Esophagus muscularis mucosa (tissue), 4 donors: ENCODE measurements around the gene ELOVL2. TPM values are rescaled to one million over a fixed set of nuclear protein-coding genes. Genes with fewer than 3 reads are reported as not detected.

Experiments
- DNase-seq: peaks from one replicate; pipeline ENCODE4 v3.0.0-alpha.2; 2017; ENCODE audit errors: extremely low spot score
- H3K27ac ChIP-seq, 4 donors: fragments of 200-600 bp; sonication (generic); replicated peaks in 1 of 4; 1 replicate in 3 of 4; 2 replicates in 1 of 4; pipeline ENCODE4 v1.5.1; 2016 to 2019; ENCODE audit warnings: mild to moderate bottlenecking in 1 of 4
- H3K27me3 ChIP-seq, 4 donors: fragments of 200-600 bp; sonication (generic); one replicate each; pipeline versions ENCODE4 v1.5.1 to v1.6.0; 2016 to 2019
- H3K36me3 ChIP-seq, 4 donors: fragments of 200-600 bp; sonication (generic); one replicate each; pipeline ENCODE4 v1.5.1; 2016 to 2019
- H3K4me1 ChIP-seq, 4 donors: fragments of 200-600 bp; sonication (generic); one replicate each; pipeline ENCODE4 v1.5.1; 2016 to 2019
- H3K4me3 ChIP-seq, 4 donors: fragments of 200-600 bp; sonication (generic); 1 replicate in 2 of 4; 2 replicates in 2 of 4; pipeline ENCODE4 v1.5.1; 2016 to 2019; ENCODE audit warnings: mild to moderate bottlenecking in 4 of 4, moderate library complexity in 1 of 4
- H3K9me3 ChIP-seq, 4 donors: fragments of 200-600 bp; sonication (generic); 1 replicate in 3 of 4; 2 replicates in 1 of 4; pipeline ENCODE4 v1.5.1; 2016 to 2019
- CTCF ChIP-seq, 3 experiments: fragments of 200-600 bp in 2 of 3; fragments of 450-650 bp in 1 of 3; sonication (generic) in 2 of 3; IDR thresholded peaks; one replicate each; pipeline ENCODE4 v1.5.1; 2017 to 2019; ENCODE audit warnings: antibody characterized with exemption in 3 of 3, mild to moderate bottlenecking in 2 of 3, moderate library complexity in 1 of 3
- EP300 ChIP-seq: sonication (generic); formaldehyde crosslinking; IDR thresholded peaks from one replicate; pipeline ENCODE4 v1.6.1; 2017; ENCODE audit warnings: antibody characterized with exemption
- POLR2A ChIP-seq: fragments of 450-650 bp; IDR thresholded peaks from one replicate; pipeline ENCODE4 v1.6.1; 2017; ENCODE audit warnings: antibody characterized with exemption, moderate library complexity, mild to moderate bottlenecking, low read depth
- POLR2AphosphoS5 ChIP-seq, 2 donors: sonication (generic); formaldehyde crosslinking; IDR thresholded peaks; one replicate each; pipeline ENCODE4 v1.6.1; 2017; ENCODE audit warnings: antibody characterized with exemption in 2 of 2
- WGBS: methylation state at CpG from one replicate; pipeline ENCODE4 v1.1.5; 2018; 5-methylcytosine and 5-hydroxymethylcytosine counted together
- intact Hi-C: fragments of 100-400 bp; cut with DNase I; formaldehyde crosslinking; loops from one replicate; pipeline ENCODE4 v1.15.1; 2023
- total RNA-seq, 4 donors: library from RNA; depleted of rRNA; stranded (reverse); fragments of >200 nt; gene quantifications; one replicate each; pipeline versions ENCODE4 v1.1.0 to v1.2.1, GENCODE V29; 2016

Gene ELOVL2
- total RNA-seq, 4 donors from 2014 or later, result 0.26 to 0.57 (median 0.46) TPM

DNA sequence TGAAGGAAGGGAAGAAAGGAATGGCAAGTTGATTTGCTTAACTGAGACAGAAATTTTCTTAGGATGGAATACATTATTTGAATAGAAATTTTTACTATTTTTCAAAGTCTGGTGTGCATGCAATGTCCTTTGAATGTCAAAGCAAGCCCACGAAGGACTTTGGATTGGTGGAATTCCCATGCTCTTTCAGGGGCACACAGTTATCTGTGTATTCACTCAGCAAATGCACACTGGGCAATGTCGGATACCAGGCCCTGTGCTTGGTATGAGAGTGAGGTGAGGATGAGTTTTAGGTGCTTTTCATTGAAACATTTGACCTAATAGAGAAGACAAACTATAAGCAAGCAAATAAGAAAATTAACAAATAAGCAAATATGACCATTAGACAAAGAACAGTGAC is 83.9 kb downstream of the ELOVL2 start:
- H3K27me3 ChIP-seq, result no peaks in the 10 kb centered on the region
- H3K27ac ChIP-seq, result no peak overlapping the region
- no peaks in the 10 kb centered on the region for H3K4me1 ChIP-seq
- no peak for DNase-seq
- no peak overlapping the region for H3K4me3 ChIP-seq
- 100% methylated on average over 2 of the region's 2 CpGs for WGBS
- TF ChIP-seq CTCF (IDR thresholded peaks at IDR 0.05), result no peak
- no peak for TF ChIP-seq POLR2AphosphoS5 (IDR thresholded peaks at IDR 0.05)
- TF ChIP-seq EP300, result no peak
- TF ChIP-seq POLR2A, result no peak
- intact Hi-C loops, result no loop called here
- H3K9me3 ChIP-seq, result no peaks in the 10 kb centered on the region
- no peaks in the 10 kb centered on the region for H3K36me3 ChIP-seq

DNA sequence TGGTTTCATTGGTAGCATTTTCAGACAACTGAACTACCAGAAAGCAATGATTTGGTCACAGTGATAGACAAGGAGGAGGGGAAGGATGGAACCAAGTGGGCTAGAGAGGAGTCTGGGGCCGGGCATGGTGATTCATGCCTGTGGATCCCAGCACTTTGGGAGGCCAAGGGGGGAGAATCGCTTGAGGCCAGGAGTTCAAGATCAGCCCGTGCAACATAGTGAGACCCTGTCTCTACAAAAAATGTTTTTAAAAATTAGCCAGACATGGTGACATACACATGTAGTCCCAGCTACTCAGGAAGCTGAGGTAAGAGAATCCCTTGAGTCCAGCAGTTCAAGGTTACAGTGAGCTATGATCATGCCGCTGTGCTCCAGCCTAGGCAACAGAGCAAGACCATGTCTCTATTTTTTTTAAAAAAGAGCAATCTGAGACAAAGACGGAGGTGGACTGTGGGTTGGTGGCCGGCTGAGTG is 86.7 kb downstream of the ELOVL2 start:
- H3K4me1 ChIP-seq, result no peaks in the 10 kb centered on the region
- no peak for TF ChIP-seq CTCF (IDR thresholded peaks at IDR 0.05)
- no peak for TF ChIP-seq EP300
- TF ChIP-seq POLR2AphosphoS5 (IDR thresholded peaks at IDR 0.05), result no peak
- no peak for TF ChIP-seq POLR2A
- H3K9me3 ChIP-seq, result no peaks in the 10 kb centered on the region
- peak; percentile 79 for DNase-seq
- H3K4me3 ChIP-seq, result no peak overlapping the region
- no peaks in the 10 kb centered on the region for H3K27me3 ChIP-seq
- intact Hi-C loops, result no loop called here
- 93% methylated on average over 6 of the region's 6 CpGs for WGBS
- no peak overlapping the region for H3K27ac ChIP-seq
- H3K36me3 ChIP-seq, result no peaks in the 10 kb centered on the region

GRCh38 chr6:10956776-10957175 is 87.3 kb downstream of the ELOVL2 start:
- peak; percentile 70 for DNase-seq
- intact Hi-C loops, result no loop called here
- H3K27me3 ChIP-seq, result no peaks in the 10 kb centered on the region
- no peaks in the 10 kb centered on the region for H3K9me3 ChIP-seq
- H3K4me3 ChIP-seq, result no peak overlapping the region
- no peak overlapping the region for H3K27ac ChIP-seq
- no peaks in the 10 kb centered on the region for H3K36me3 ChIP-seq
- no peak for TF ChIP-seq EP300
- TF ChIP-seq POLR2AphosphoS5 (IDR thresholded peaks at IDR 0.05), result no peak
- TF ChIP-seq POLR2A, result no peak
- TF ChIP-seq CTCF (IDR thresholded peaks at IDR 0.05), result no peak
- H3K4me1 ChIP-seq, result peaks cover 0 to 6% (median 6%) of the 10 kb centered on the region in 4 donors

DNA sequence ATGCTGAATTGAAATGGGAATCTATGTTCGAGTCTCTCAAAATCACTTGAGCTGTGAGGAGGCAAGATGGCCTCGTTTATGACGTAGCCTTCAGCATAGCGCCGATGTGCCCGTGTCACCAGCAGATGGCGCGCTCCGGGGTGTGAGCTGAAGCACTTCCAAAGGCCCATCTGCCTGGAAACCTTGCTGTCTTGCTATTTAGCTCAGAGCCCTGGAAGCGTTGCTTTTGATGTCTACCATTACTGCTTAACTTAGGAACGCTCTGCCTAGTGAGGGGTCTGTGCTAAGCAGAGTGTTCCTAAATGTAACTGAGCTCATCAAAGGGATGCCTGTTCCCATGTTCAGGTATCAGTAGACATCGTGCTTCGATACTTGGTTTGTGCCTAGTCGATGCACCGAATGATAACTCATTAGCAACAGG is 89.5 kb downstream of the ELOVL2 start:
- Histone ChIP-seq H3K27ac (no peak overlapping the region), H3K4me1 (peaks cover 0 to 13% (median 12%) of the 10 kb centered on the region in 4 donors), H3K9me3 (no peaks in the 10 kb centered on the region), H3K4me3 (no peak overlapping the region), H3K36me3 (no peaks in the 10 kb centered on the region), H3K27me3 (no peaks in the 10 kb centered on the region)
- intact Hi-C loops, result loop anchor here (5.0 kb wide), 1 partner anchor 113 kb away; no protein-coding TSS in a partner anchor
- DNase-seq, result peak; percentile 91
- 40% methylated on average over 14 of the region's 15 CpGs for WGBS
- TF ChIP-seq POLR2A, result no peak
- peak; percentile 45 to 57 (median 46) for TF ChIP-seq CTCF (IDR thresholded peaks at IDR 0.05)
- no peak for TF ChIP-seq EP300
- TF ChIP-seq POLR2AphosphoS5 (IDR thresholded peaks at IDR 0.05), result no peak
